Measurements from ENCODE around the gene CYBA. TPM values are rescaled to one million over a fixed set of nuclear protein-coding genes. Genes with fewer than 3 reads are reported as not detected.

Gene CYBA
- total RNA-seq (100 to 1,000 TPM in 1 of 4 donors, 10 to 100 TPM in 3; 53.9 to 101 (median 70.7) TPM), polyA plus RNA-seq (84.2 TPM)
- long read RNA-seq, donor 1, transcript CYBA-201 (6 exons, 797 nt): major isoform, 39 of 43 reads
- long read RNA-seq, donor 1, partial matches to known transcripts: 2 of 43 reads
- long read RNA-seq, donor 1, other reads (novel, unspliced or antisense): 2 of 43 reads
- long read RNA-seq, donor 2, transcript CYBA-201 (6 exons, 797 nt): major isoform, 42 of 49 reads
- long read RNA-seq, donor 2, partial matches to known transcripts: 5 of 49 reads
- long read RNA-seq, donor 2, other reads (novel, unspliced or antisense): 2 of 49 reads
- long read RNA-seq, donor 3, partial matches to known transcripts: 0 of 5 reads
- long read RNA-seq, donor 3, other reads (novel, unspliced or antisense): 4 of 5 reads
- long read RNA-seq, donor 4, transcript CYBA-201 (6 exons, 797 nt): major isoform, 25 of 36 reads
- long read RNA-seq, donor 4, partial matches to known transcripts: 7 of 36 reads
- long read RNA-seq, donor 4, other reads (novel, unspliced or antisense): 4 of 36 reads

DNA sequence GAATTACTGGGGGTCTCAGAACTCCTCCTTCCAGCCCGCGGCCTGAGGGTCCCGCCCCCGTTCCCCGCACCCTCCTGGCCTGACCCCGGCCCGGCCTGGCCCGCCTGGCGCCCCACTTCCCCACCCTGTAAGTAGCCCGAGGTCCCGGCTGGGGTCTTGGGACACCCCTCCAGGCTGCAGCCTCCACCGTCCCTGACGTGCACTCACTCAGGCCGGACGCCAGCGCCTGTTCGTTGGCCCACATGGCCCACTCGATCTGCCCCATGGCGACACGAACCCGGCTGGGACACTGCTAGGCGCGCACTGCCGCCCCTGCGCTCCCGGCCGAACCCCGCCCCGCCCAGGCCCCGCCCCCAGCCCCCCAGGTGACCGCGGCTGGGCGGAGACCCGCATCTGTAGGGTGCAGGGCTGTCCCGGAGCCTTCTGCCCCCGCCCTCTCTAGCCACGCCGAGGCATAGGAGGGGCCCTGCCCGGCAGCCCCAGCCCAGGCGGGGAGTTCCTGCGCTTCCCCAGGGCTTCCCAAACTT lies at the start of gene CYBA:
Gene CYBA, minus strand, starts transcription at position 305 of the 527 bp plus-strand sequence. Its CDS starts 40 bp downstream, at position 265.
- ATAC-seq (peak; percentile 86 to 90), DNase-seq (peak; percentile 79 to 94 (median 94))
- H3K4me1 ChIP-seq (ENCODE audit: control insufficient read depth, insufficient read depth, low read length): peaks cover 5% of the 10 kb centered on the region
- under 1% methylated on average over 41 of the region's 41 CpGs for WGBS
- H3K4me3 ChIP-seq (ENCODE audit: low read length): peak within 1 kb of the TSS; percentile 67
- no peaks in the 10 kb centered on the region for H3K27me3 ChIP-seq (ENCODE audit: control insufficient read depth, insufficient read depth)
- intact Hi-C loops (cut with DNase I): no loop called here
- H3K9me3 ChIP-seq (ENCODE audit: control insufficient read depth, low read length): no peaks in the 10 kb centered on the region
- H3K27ac ChIP-seq (ENCODE audit: low read length): peak within 1 kb of the TSS; percentile 42

DNA sequence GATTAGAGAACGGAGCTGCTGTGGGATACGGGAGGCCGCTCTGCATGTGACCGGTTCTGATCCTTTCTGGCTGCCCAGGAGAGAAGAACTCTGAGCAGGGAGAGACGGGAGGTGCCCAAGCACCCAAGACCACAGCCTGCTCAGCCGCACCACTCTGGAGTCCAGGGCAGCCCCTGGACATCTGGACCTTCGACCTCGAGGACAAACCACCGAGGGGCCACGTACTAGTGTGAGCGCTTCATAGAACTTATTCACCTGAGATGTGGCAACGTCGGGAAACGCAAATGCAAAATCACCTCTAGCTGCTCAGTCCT lies 49.4 kb upstream of the CYBA start:
- Histone ChIP-seq H3K27ac (ENCODE audit: low read length) (no peak overlapping the region), H3K27me3 (ENCODE audit: control insufficient read depth, insufficient read depth) (no peaks in the 10 kb centered on the region), H3K4me3 (ENCODE audit: low read length) (no peak overlapping the region), H3K9me3 (ENCODE audit: control insufficient read depth, low read length) (no peaks in the 10 kb centered on the region), H3K4me1 (ENCODE audit: control insufficient read depth, insufficient read depth, low read length) (peaks cover 3% of the 10 kb centered on the region)
- ATAC-seq: no peak
- 72% methylated on average over 14 of the region's 14 CpGs for WGBS
- no peak for DNase-seq
- intact Hi-C loops (cut with DNase I): no loop called here

DNA sequence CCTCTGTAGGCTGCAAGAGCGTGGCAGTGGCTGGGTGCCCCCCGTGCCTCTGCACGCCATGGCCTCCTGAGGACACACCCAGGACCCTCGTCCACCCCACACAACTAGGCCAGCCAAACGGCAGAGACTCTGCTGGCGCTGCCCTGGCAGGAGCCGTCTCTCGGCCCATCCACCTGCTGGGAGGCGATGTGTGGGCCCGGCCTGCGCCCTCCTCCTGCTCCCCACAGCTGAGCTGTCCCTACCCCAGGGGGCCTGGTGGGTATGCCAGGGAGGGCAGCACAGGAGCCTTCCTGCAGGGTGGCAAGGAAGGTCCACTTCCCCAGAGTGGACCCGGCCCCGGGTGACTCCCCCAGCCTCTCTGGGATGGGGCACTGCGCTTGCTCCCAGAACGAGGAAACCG lies 48.3 kb upstream of the CYBA start:
- DNase-seq: no peak
- ATAC-seq: no peak
- 94% methylated on average over 16 of the region's 16 CpGs for WGBS
- intact Hi-C loops (cut with DNase I): no loop called here
- Histone ChIP-seq H3K27me3 (ENCODE audit: control insufficient read depth, insufficient read depth) (no peaks in the 10 kb centered on the region), H3K27ac (ENCODE audit: low read length) (no peak overlapping the region), H3K4me1 (ENCODE audit: control insufficient read depth, insufficient read depth, low read length) (no peaks in the 10 kb centered on the region), H3K9me3 (ENCODE audit: control insufficient read depth, low read length) (no peaks in the 10 kb centered on the region), H3K4me3 (ENCODE audit: low read length) (no peak overlapping the region)

GRCh38 chr16:88698646-88699045 lies 47.8 kb upstream of the CYBA start:
- DNase-seq (no peak), ATAC-seq (no peak)
- no peaks in the 10 kb centered on the region for H3K27me3 ChIP-seq (ENCODE audit: control insufficient read depth, insufficient read depth)
- H3K4me3 ChIP-seq (ENCODE audit: low read length): no peak overlapping the region
- no peaks in the 10 kb centered on the region for H3K9me3 ChIP-seq (ENCODE audit: control insufficient read depth, low read length)
- no peaks in the 10 kb centered on the region for H3K4me1 ChIP-seq (ENCODE audit: control insufficient read depth, insufficient read depth, low read length)
- H3K27ac ChIP-seq (ENCODE audit: low read length): no peak overlapping the region
- intact Hi-C loops (cut with DNase I): no loop called here
- WGBS: 97% methylated on average over 25 of the region's 25 CpGs

- Histone ChIP-seq H3K4me3 (ENCODE audit: low read length) (no peak overlapping the region), H3K9me3 (ENCODE audit: control insufficient read depth, low read length) (no peaks in the 10 kb centered on the region), H3K27me3 (ENCODE audit: control insufficient read depth, insufficient read depth) (no peaks in the 10 kb centered on the region), H3K27ac (ENCODE audit: low read length) (no peak overlapping the region), H3K4me1 (ENCODE audit: control insufficient read depth, insufficient read depth, low read length) (no peaks in the 10 kb centered on the region)
- intact Hi-C loops (cut with DNase I): no loop called here
- DNase-seq (no peak), ATAC-seq (no peak)
- WGBS: 83% methylated on average over 37 of the region's 37 CpGs
These were observed 47.2 kb upstream of the CYBA start for GRCh38 chr16:88697831-88698615.

DNA sequence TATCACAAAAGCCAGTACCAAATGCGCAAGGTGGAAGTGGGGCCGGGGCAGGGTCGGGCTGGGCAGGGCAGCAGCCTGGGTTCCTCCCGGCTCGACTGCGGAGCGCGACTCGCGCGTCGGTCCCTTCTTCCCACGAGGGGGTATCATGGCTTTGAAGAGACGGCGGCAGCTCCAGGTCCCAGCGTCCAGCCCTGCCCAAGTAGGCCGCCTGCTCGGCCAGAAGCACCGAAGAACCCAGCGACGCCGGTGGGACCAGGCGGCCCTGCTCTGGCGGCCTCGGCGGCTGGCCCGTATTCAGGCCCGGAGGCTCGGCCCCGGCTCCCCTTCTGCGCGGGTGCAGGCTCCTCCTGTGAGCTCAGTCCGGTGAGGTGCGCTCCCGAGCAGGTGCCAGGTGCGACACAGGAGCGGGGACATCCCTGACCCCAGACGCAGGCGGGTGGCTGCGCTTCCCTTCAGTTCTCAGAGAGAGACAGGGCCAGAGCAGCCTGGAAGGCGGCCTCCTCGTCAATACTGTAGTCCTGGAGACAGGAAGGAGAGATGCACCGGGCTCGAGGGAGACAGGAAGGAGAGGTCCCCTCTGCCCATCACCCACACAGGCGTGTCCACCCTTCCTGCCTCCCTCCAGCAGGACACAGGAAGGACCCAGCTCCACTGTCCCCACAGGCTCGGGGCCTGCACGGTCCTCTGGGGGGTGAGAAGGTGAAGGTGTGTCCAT lies 46.4 kb upstream of the CYBA start:
- DNase-seq (peak in 1 of 3 donors; percentile 63), ATAC-seq (no peak)
- H3K9me3 ChIP-seq (ENCODE audit: control insufficient read depth, low read length): no peaks in the 10 kb centered on the region
- no peaks in the 10 kb centered on the region for H3K4me1 ChIP-seq (ENCODE audit: control insufficient read depth, insufficient read depth, low read length)
- WGBS: 86% methylated on average over 47 of the region's 47 CpGs
- H3K4me3 ChIP-seq (ENCODE audit: low read length): no peak overlapping the region
- H3K27ac ChIP-seq (ENCODE audit: low read length): no peak overlapping the region
- intact Hi-C loops (cut with DNase I): no loop called here
- no peaks in the 10 kb centered on the region for H3K27me3 ChIP-seq (ENCODE audit: control insufficient read depth, insufficient read depth)

GRCh38 chr16:88696441-88696840 lies 45.6 kb upstream of the CYBA start:
- ATAC-seq (no peak), DNase-seq (no peak)
- H3K4me1 ChIP-seq (ENCODE audit: control insufficient read depth, insufficient read depth, low read length): no peaks in the 10 kb centered on the region
- intact Hi-C loops (cut with DNase I): no loop called here
- no peaks in the 10 kb centered on the region for H3K9me3 ChIP-seq (ENCODE audit: control insufficient read depth, low read length)
- H3K27ac ChIP-seq (ENCODE audit: low read length): no peak overlapping the region
- 87% methylated on average over 14 of the region's 14 CpGs for WGBS
- no peaks in the 10 kb centered on the region for H3K27me3 ChIP-seq (ENCODE audit: control insufficient read depth, insufficient read depth)
- H3K4me3 ChIP-seq (ENCODE audit: low read length): no peak overlapping the region

GRCh38 chr16:88695753-88696152 lies 44.9 kb upstream of the CYBA start:
- no peak overlapping the region for H3K4me3 ChIP-seq (ENCODE audit: low read length)
- intact Hi-C loops (cut with DNase I): no loop called here
- DNase-seq (no peak), ATAC-seq (no peak)
- H3K4me1 ChIP-seq (ENCODE audit: control insufficient read depth, insufficient read depth, low read length): no peaks in the 10 kb centered on the region
- H3K9me3 ChIP-seq (ENCODE audit: control insufficient read depth, low read length): no peaks in the 10 kb centered on the region
- no peaks in the 10 kb centered on the region for H3K27me3 ChIP-seq (ENCODE audit: control insufficient read depth, insufficient read depth)
- no peak overlapping the region for H3K27ac ChIP-seq (ENCODE audit: low read length)
- 90% methylated on average over 7 of the region's 7 CpGs for WGBS

GRCh38 chr16:88695218-88695617 lies 44.4 kb upstream of the CYBA start:
- WGBS: 68% methylated on average over 15 of the region's 15 CpGs
- no peak overlapping the region for H3K4me3 ChIP-seq (ENCODE audit: low read length)
- H3K27ac ChIP-seq (ENCODE audit: low read length): no peak overlapping the region
- H3K4me1 ChIP-seq (ENCODE audit: control insufficient read depth, insufficient read depth, low read length): no peaks in the 10 kb centered on the region
- H3K9me3 ChIP-seq (ENCODE audit: control insufficient read depth, low read length): no peaks in the 10 kb centered on the region
- H3K27me3 ChIP-seq (ENCODE audit: control insufficient read depth, insufficient read depth): no peaks in the 10 kb centered on the region
- DNase-seq: peak in 1 of 3 donors; percentile 48
- intact Hi-C loops (cut with DNase I): no loop called here
- ATAC-seq: no peak

GRCh38 chr16:88694221-88695087 lies 43.6 kb upstream of the CYBA start:
- Histone ChIP-seq H3K27ac (ENCODE audit: low read length) (no peak overlapping the region), H3K27me3 (ENCODE audit: control insufficient read depth, insufficient read depth) (no peaks in the 10 kb centered on the region), H3K4me3 (ENCODE audit: low read length) (no peak overlapping the region), H3K4me1 (ENCODE audit: control insufficient read depth, insufficient read depth, low read length) (no peaks in the 10 kb centered on the region), H3K9me3 (ENCODE audit: control insufficient read depth, low read length) (no peaks in the 10 kb centered on the region)
- WGBS: 89% methylated on average over 37 of the region's 37 CpGs
- DNase-seq (peak in 2 of 3 donors; percentile 12 to 42), ATAC-seq (no peak)
- intact Hi-C loops (cut with DNase I): no loop called here
